ENCODE results near the gene FGFRL1. TPM values are rescaled to one million over a fixed set of nuclear protein-coding genes. Genes with fewer than 3 reads are reported as not detected.

FGFRL1 gene
- total and polyA plus RNA-seq, 2 of the 13 experiments (the other 11 are each of a cell fraction or from before 2014, with no cell fraction given), result 19.1 to 30.6 TPM

DNA sequence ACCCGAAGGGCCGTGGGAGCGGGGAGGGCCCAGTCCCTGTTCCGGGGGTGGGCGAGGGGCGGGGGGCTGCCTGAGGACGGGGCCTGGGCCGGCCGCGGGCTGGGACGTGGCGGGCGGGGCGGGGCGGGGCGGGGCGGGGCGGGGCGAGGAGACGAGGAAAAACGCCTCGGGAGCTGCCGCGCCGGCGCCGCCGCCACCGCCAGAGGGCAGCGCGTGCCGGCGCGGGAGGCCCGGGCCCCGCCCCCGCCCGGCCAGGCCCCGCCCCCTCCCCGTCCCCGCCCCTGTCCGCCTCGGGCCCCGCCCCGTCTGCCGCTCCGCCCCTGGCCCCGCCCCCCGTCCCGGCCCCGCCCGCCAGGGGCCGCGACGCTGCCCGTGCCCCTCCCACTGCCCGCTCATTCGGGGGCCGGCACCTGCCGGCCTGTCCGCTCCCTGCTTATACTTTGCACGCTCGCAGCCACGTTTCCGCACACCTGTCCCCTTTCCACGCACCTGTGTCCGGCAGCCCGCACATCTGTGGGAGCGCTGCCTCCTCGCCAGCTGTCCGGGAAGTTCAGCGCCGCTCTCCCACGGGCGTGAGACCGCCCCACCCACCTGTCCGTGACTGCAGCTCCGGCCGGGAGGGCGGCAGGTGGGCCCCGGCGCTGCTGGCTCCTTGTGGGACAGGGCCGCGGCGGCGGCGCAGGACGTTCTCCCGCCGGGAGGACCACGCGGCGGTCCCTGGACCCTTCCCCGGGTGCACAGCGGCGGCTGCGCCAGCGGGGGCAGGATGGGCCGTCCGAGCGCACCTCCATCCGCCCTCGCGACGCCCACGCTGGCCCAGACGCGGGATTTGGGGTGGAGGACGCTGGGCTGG is 1.7 kb upstream of the FGFRL1 start (continued):
- TF ChIP-seq, protein P1, sequence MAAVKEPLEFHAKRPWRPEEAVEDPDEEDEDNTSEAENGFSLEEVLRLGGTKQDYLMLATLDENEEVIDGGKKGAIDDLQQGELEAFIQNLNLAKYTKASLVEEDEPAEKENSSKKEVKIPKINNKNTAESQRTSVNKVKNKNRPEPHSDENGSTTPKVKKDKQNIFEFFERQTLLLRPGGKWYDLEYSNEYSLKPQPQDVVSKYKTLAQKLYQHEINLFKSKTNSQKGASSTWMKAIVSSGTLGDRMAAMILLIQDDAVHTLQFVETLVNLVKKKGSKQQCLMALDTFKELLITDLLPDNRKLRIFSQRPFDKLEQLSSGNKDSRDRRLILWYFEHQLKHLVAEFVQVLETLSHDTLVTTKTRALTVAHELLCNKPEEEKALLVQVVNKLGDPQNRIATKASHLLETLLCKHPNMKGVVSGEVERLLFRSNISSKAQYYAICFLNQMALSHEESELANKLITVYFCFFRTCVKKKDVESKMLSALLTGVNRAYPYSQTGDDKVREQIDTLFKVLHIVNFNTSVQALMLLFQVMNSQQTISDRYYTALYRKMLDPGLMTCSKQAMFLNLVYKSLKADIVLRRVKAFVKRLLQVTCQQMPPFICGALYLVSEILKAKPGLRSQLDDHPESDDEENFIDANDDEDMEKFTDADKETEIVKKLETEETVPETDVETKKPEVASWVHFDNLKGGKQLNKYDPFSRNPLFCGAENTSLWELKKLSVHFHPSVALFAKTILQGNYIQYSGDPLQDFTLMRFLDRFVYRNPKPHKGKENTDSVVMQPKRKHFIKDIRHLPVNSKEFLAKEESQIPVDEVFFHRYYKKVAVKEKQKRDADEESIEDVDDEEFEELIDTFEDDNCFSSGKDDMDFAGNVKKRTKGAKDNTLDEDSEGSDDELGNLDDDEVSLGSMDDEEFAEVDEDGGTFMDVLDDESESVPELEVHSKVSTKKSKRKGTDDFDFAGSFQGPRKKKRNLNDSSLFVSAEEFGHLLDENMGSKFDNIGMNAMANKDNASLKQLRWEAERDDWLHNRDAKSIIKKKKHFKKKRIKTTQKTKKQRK (IDR thresholded peaks at IDR 0.05; ENCODE audit: low read length), result no peak
- TF ChIP-seq ZNF335 (CRISPR knock-in tag; IDR thresholded peaks at IDR 0.05) (no peak), ZNF256 (CRISPR knock-in tag; conservative IDR thresholded peaks at IDR 0.05) (no peak), POGZ (CRISPR knock-in tag; IDR thresholded peaks at IDR 0.05) (no peak), SRF (IDR thresholded peaks at IDR 0.05; ENCODE audit: low read depth, low read length) (no peak), ZNF326 (CRISPR knock-in tag; IDR thresholded peaks at IDR 0.05; ENCODE audit: borderline replicate concordance) (no peak), ATAD3A (CRISPR knock-in tag; IDR thresholded peaks at IDR 0.05) (no peak), ZC3H13 (CRISPR knock-in tag; IDR thresholded peaks at IDR 0.05) (0 out of 2 replicates have a peak, but pooled peaks have one; percentile 24), ZBTB3 (CRISPR knock-in tag; IDR thresholded peaks at IDR 0.05; ENCODE audit: borderline replicate concordance, low read depth) (no peak; the same call in 1 of the 2 replicates), FOSL2 (CRISPR knock-in tag; IDR thresholded peaks at IDR 0.05) (no peak), THYN1 (CRISPR knock-in tag; IDR thresholded peaks at IDR 0.05; ENCODE audit: borderline replicate concordance, low read depth) (no peak), ZSCAN12 (CRISPR knock-in tag; IDR thresholded peaks at IDR 0.05) (no peak)
- TF ChIP-seq, protein P2, sequence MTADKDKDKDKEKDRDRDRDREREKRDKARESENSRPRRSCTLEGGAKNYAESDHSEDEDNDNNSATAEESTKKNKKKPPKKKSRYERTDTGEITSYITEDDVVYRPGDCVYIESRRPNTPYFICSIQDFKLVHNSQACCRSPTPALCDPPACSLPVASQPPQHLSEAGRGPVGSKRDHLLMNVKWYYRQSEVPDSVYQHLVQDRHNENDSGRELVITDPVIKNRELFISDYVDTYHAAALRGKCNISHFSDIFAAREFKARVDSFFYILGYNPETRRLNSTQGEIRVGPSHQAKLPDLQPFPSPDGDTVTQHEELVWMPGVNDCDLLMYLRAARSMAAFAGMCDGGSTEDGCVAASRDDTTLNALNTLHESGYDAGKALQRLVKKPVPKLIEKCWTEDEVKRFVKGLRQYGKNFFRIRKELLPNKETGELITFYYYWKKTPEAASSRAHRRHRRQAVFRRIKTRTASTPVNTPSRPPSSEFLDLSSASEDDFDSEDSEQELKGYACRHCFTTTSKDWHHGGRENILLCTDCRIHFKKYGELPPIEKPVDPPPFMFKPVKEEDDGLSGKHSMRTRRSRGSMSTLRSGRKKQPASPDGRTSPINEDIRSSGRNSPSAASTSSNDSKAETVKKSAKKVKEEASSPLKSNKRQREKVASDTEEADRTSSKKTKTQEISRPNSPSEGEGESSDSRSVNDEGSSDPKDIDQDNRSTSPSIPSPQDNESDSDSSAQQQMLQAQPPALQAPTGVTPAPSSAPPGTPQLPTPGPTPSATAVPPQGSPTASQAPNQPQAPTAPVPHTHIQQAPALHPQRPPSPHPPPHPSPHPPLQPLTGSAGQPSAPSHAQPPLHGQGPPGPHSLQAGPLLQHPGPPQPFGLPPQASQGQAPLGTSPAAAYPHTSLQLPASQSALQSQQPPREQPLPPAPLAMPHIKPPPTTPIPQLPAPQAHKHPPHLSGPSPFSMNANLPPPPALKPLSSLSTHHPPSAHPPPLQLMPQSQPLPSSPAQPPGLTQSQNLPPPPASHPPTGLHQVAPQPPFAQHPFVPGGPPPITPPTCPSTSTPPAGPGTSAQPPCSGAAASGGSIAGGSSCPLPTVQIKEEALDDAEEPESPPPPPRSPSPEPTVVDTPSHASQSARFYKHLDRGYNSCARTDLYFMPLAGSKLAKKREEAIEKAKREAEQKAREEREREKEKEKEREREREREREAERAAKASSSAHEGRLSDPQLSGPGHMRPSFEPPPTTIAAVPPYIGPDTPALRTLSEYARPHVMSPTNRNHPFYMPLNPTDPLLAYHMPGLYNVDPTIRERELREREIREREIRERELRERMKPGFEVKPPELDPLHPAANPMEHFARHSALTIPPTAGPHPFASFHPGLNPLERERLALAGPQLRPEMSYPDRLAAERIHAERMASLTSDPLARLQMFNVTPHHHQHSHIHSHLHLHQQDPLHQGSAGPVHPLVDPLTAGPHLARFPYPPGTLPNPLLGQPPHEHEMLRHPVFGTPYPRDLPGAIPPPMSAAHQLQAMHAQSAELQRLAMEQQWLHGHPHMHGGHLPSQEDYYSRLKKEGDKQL (CRISPR knock-in tag; IDR thresholded peaks at IDR 0.05; ENCODE audit: low read depth), result no peak
- TF ChIP-seq, protein P3, sequence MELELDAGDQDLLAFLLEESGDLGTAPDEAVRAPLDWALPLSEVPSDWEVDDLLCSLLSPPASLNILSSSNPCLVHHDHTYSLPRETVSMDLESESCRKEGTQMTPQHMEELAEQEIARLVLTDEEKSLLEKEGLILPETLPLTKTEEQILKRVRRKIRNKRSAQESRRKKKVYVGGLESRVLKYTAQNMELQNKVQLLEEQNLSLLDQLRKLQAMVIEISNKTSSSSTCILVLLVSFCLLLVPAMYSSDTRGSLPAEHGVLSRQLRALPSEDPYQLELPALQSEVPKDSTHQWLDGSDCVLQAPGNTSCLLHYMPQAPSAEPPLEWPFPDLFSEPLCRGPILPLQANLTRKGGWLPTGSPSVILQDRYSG (CRISPR knock-in tag; IDR thresholded peaks at IDR 0.05), result peak; percentile 78; the same call in 1 of the 2 replicates
- TF ChIP-seq, protein P4, sequence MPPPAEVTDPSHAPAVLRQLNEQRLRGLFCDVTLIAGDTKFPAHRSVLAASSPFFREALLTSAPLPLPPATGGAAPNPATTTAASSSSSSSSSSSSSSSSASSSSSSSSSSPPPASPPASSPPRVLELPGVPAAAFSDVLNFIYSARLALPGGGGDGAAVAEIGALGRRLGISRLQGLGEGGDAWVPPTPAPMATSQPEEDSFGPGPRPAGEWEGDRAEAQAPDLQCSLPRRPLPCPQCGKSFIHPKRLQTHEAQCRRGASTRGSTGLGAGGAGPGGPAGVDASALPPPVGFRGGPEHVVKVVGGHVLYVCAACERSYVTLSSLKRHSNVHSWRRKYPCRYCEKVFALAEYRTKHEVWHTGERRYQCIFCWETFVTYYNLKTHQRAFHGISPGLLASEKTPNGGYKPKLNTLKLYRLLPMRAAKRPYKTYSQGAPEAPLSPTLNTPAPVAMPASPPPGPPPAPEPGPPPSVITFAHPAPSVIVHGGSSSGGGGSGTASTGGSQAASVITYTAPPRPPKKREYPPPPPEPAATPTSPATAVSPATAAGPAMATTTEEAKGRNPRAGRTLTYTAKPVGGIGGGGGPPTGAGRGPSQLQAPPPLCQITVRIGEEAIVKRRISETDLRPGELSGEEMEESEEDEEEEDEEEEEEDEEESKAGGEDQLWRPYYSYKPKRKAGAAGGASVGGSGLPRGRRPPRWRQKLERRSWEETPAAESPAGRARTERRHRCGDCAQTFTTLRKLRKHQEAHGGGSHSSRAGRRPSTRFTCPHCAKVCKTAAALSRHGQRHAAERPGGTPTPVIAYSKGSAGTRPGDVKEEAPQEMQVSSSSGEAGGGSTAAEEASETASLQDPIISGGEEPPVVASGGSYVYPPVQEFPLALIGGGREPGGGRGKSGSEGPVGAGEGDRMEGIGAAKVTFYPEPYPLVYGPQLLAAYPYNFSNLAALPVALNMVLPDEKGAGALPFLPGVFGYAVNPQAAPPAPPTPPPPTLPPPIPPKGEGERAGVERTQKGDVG (CRISPR knock-in tag; IDR thresholded peaks at IDR 0.05; ENCODE audit: borderline replicate concordance), result no peak

Data from HepG2 (cell line).